Activated T-cell treated with anti-CD3 and anti-CD28 coated beads for 1 hour (primary cell): ENCODE measurements around the gene EFHB.
"Not testable (repeated sequence)": the region's sequence is repeated elsewhere in the genome, so short reads cannot be mapped to it uniquely, and the experiment has no call there.

Experiments
- DNase-seq: peaks from one replicate; pipeline ENCODE4 v3.0.0-alpha.2; 2020; ENCODE audit warnings: low read depth

The EFHB gene, protein sequence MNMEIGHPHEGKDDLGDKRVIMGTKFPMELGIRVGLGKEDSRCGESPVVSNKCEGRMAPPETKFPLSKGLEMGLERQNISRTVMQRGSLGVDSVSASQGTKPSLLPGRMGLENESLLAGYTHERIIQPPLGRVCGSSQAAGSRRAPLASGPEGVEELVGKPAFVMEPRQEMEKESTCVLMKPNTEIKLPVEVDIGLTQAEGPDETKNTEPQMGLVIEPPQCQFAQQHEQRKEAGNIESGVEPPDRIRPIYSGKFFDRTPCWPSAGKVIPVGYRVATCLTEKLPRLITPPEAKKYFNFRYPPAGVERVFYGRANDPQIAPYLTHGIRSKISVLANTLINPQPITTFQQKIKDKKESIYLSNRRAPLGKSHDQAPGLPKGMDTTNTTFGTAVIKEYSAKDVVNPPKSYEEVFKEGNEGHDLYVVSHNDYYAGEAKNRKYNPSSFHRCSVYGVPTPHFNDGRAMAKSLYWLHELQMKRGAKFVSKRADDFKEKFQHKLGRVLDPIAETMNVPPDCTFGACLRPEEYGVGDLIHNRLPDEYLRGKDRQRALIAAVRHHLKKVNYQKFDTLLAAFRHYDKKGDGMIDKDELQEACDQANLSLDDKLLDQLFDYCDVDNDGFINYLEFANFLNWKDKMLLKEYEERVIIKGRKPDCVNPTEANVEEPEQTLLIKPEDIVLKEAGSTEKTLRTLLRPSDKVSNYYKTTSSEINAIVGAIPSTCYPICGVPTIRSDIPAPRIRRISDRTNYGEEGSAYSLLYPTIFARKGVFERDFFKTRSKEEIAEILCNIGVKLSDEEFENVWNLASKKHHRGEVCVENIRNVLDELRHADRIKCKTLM

DNA sequence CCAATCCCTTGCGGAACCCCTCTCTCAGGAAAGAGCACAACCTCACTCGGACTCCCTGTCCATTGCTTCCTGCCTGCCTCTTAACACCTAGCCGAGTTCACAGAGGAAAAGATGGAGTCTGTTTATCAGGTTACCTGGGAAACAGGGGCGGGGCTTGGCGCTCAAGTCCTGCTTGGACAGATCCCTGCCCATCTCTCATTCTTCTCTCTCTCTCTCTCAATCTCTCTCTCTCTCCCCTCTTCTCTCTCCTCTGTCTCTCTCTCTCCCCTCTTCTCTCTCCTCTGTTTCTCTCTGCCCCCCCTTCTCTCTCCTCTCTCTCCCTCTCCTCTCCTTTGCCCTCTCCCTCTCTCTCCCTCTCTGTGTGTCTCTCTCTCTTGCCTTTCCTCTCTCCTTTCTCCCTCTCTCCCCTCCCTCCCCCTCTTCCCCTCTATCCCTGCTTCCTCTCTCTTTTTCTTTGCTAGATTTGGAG, at the start of gene EFHB:
Gene EFHB (minus strand): TSS at position 120 of the 469 bp plus-strand sequence. CDS start 199 bp downstream, outside the sequence.
- no peak for DNase-seq

DNA sequence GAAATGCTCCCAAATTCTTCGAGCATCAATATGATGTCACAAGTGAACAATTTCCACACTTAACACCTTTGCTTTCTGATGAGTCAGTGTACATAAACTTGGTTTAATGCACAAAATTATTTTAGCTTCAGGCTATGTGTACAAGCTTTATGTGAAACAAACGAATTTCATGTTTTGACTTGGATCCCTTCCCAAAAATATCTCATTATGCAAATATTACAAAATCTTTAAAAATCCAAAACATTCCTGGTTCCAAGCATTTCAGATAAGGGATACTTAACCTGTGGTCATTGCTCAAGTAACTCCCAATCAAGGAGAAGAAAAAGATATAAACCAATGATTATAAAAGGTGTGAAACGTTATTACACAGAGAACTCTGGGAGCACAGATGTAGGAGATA, 38.0 kb upstream of the EFHB start:
- no peak for DNase-seq

DNA sequence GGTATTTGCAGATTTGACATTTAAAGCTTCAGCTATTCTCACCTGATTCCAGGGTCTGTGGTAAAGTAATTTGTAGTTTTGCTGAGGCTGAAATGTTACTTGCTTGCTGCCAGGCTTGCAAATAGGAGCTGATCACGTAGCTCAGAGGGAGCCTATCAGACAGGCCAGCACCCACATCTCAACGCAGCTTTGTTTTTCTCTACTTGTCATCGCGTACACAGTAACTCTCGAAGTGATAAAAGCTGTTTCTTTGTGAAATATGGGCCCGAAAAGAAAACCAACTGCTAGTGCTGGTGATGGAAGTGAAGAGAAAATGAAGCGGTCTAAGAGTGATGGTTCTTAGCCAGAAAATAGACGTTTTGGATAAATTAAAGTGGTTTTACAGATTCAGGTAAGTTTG, 36.3 kb upstream of the EFHB start:
- no peak for DNase-seq

DNA sequence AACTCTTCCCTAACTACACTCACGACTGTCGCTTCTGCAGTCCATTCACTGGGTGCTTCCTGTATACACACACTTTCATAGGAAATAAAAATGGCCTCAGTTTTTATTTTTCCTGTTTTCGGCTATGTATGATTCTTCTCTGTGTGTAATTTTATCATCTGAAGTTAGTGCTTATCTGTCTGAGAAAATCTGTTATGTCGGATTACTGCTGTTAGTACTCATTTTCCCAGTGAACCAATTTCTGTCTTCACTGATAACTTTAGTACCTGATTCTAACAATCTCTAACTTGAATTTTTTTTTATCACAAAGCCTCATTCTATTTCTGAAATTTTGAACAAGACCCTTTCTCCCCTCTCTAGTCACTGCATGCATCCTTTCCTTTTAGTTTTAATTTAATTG, 33.8 kb upstream of the EFHB start:
- DNase-seq: no peak

DNA sequence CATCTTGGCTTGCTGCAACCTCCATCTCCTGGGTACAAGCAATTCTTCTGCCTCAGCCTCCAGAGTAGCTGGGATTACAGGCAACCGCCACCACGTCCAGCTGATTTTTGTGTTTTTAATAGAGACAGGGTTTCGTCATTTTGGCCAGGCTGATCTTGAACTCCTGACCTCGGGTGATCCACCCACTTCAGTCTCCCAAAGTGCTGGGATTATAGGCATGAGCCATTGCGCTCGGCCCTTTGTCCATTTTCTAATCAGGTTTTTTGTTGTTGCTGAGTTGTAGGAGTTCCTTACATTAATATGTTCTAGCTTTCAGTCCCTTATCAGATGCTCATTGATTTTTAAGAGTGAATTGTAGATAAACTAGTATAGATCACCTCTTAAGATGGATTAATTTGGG, 33.2 kb upstream of the EFHB start:
- DNase-seq: no peak

DNA sequence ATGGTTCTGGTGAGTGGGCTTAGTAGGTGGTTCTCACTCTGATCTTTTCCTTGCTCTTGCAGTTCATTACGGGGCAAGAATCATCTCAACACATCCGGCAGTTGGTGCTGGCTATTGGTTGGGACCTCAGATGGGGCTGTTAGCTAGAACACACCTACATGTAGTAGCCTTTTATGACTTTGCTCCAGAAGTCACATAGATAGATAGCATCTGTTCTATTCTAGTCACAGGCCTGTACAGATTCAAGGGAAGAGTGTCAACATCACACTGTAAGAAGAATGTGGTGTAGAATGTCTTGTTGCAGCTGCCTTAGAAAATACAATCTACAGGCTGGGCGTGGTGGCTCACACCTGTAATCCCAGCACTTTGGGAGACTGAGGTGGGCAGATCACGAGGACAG, 27.9 kb upstream of the EFHB start:
- DNase-seq: no peak

DNA sequence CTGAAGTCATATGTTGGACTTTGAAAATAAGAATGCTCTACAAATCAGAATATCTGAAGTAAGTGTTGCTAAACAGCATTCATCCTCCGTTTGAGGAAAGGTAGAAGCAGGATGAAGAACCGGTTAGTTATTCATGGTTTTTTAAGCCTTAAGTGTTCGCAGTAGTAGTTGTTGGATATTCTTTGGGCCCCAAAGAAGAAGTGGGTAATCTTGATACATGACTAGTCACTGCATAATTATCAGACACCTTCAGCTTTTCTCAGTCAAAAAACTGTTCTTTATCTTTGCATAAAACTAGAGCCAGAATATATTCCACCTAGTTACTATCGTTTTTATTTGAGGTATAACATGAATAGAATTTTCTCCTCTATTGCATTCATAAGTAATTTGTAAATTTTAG, 26.7 kb upstream of the EFHB start:
- DNase-seq: no peak

DNA sequence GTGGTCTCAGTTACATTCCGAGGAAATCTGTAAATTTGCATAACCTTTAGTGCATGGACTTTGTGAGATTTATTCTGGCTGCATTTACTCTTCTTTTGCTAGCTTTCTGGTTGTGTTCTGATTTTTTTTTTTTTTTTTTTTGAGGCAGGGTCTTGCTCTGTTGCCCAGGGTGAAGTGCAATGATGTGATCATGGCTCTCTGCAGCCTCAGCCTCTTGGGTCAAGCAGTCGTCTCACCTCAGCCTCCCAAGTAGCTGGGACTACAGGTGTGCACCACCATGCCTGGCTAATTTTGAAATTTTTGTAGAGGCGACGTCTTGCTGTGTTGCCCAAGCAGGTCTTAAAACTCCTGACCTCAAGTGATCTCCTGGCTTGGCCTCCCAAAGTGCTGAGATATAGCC, 25.5 kb upstream of the EFHB start:
- DNase-seq: no peak

DNA sequence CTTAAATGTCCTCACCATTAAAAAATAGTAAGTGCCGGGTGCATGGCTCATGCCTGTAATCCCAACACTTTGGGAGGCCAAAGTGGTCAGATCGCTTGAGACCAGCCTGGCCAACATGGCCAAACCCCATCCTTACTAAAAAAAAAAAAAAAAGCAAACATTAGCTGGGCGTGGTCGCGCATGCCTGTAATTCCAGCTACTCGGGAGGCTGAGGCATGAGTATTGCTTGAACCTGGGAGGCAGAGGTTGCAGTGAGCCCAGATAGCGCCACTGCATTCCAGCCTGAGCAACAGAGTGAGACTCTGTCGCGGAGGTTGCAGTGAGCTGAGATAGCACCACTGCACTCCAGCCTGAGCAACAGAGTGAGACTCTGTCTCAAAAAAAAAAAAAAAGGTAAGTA, 23.3 kb upstream of the EFHB start:
- not testable (repeated sequence) for DNase-seq

DNA sequence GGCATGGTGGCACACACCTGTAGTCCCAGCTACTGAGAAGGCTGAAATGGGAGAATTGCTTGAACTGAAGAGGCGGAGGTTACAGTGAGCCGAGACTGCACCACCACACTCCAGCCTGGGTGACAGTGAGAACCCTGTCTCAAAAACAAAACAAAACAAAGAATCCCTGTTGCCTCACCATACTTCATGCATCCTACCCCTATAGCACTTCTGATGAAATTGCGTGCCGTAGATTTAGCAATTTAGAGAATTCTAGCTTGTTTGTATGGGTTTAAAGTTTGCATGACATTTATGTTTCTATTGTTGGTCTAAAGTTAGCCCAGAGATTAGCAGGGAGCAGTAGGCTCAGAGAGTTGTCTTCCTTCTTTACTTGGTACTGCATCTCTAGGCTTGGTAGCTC, 20.7 kb upstream of the EFHB start:
- no peak for DNase-seq

DNA sequence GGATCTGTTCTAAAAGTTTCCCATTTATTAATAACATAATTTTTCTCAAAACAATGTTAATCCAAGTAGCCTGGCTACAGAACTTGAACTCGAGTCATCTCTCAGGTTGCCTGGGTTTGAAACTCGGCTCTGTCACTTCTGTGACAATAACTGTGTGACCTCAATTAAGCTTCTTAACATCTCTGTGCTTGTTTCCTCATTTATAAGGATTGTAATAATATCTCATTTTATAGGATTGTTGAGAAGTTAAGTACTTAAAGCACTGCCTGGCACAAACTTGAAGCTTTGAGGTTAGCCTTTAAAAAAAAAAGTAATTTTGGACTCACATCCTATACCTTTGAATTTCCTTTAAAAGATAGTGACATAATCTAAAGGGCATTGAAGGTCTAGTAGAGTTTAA, 16.3 kb upstream of the EFHB start:
- no peak for DNase-seq

DNA sequence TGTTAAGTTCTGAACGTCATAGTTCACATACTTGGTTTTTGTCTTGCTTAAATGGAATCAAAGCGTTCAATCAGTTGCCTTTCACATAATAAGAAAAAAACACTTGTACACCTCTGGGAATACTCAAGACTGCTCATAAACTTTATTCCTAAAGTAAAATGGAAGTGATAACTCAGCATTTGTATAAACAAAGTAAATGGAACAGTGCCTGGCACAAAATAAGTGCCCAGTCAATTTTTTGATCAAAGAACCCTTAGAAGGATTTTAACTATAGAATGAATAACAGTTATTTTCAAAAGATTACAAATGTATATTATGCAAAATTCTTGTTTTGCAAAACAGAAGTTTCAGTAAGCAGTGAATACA, 14.2 kb upstream of the EFHB start:
- DNase-seq: no peak

DNA sequence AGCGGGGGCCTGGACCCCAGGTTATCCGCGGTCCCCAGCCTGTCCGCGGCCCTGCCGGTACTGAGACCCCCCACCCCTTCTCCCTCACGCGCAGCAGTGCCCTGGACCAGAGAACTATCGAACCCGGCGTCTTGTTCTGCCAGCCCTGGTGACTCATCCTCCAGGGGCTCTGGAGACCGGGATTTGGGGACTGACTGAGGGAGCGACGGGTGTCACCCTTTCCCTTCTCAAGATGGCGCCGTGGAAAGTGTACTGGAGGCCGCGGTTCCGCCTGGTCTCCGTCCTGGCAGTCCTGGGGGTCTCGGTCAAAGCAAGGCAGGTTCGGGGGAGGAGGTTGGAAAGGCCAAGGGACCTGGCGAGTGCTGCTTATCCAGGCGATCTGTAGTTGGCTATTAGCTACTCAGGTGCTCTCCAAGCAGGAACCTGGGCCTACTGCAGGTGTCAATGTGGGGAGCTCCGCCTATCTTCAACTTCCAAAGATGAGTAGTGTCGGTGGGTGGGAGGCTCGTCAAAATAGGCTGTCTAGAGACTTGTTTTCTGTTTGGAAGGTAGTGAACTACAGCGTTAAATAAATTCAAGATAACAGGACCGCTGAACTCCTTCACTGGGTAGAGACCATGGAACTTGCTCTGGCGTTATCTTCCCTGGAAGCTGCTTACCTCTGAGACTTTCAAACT, 13.7 kb upstream of the EFHB start:
- DNase-seq: peak; percentile 26

DNA sequence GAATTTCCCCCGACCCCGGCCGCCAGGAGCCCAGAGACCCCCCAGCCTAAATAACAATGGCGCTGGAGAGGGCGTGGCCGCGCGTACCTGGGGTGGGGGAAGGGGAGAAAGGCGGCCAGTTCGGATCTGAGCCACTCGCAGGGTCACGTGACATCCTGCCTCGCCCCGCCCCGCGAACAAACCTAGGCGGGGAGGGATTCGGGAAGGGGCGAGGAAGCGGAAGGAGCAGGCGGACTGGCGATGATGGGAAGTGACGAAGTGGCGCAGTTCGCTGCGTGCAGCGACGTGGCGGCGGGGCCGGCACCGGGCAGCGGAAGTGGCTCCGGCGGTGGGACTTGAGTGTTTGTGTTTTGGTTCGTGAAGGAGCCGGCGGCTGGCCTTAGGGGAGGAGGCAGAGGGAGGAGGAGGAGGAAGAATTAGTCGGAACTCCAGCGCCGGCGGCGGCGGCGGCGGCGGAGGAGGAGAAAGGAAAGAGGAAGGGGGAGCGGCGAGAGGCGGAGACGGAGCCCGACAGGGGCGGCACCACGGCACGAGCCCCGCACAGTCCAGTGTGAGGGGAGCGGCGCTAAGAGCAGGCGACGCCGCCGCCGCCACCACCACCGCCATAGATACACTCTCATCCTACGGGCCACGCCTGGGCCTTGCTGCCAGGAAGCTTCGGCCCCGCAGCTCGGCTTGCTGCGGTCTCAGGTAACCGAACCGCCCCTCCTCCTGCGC, 13.0 kb upstream of the EFHB start, which contains the start of gene RAB5A:
Gene RAB5A (plus strand): TSS at position 266 of the 717 bp plus-strand sequence. CDS start 3,802 bp downstream, outside the sequence.
- peak; percentile 95 for DNase-seq

DNA sequence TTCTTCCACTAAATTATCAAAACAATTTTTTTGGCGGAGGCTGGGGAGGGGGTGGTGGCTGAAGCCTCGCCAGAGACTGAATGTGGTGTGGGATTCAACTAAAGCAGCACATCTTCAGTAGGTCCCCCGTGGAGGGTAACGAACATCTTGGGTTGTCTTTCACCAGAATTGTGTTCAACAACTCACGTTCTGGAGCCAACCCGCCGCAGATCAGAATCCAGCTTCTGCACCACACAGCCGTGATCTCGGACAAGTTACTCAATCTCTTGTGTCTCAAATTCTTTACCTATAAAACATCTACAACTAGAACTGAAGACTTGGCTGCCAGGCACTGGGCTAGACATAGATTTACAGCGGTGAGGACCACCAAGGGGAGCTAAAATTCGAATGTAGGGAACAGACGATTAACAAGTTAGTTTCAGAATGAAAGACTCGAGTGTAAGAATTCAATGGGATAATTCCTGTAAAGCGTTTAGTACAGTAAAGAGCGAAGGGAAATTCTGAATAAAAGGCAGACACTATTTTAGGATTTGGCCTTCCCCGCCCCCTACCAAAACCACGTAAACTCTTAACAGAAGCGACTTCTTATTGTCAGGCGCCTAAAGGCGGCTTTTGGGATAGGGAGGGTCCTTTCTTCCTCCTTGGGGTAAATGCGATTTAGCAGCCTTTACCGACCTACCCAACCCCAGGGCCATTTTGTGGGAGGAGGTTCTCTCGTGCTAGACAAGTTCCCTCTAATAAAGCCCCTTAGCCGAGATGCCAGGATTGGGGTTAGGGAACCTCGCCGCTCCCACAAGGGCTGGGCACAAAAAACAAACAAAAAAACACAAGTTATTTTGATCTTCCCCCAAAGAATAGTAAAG, 12.2 kb upstream of the EFHB start:
- no peak for DNase-seq

DNA sequence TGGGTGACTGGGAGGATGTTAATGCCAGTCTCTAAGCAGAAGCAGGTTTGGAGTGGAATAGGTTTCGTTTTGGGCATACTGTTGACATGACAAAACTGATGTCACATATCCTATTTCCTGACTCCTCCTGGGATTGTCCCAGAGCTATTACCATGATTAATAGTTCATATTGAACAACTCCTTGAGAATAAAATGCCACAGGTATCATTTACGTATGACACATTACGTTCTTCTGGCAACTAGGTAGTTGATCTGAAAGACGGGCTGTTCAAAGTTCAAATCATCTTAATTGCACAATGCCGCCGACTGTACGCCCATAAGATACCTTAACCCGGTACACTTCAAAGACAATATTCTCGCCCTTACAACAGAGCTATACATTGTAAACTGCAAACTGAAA, 11.5 kb upstream of the EFHB start:
- DNase-seq: no peak

DNA sequence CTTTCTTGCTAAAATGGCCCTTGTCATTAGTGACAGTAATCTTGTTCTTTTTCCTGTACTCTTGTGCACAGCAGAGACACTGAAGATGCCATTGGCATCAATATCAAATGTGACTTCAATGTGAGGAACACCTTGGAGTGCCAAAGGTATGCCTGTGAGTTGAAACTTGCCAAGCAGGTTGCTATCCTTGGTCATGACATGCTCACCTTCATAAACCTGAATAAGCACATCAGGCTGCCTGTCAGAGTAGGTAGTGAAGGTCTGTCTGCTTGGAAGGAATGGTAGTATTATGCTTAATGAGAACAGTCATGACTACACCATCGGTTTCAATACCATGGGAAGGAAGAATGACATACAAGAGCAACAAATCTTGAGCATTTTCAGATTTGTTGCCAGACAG, 6.6 kb upstream of the EFHB start:
- DNase-seq: no peak

DNA sequence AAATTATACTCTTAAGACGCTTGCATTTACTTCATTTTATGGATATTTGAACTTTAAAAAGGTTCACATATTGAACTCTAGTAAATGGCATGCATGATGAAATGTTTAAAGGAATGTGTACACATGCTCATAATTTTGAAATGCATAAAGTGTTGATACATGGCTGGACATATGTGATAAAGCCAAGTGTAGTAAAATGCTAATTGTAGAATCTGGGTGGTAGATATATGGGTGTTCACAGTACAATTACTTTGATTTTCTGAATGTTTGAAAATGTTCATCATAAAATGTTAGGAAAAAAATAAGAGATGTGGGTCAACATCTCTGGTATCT, 4.2 kb upstream of the EFHB start:
- no peak for DNase-seq

DNA sequence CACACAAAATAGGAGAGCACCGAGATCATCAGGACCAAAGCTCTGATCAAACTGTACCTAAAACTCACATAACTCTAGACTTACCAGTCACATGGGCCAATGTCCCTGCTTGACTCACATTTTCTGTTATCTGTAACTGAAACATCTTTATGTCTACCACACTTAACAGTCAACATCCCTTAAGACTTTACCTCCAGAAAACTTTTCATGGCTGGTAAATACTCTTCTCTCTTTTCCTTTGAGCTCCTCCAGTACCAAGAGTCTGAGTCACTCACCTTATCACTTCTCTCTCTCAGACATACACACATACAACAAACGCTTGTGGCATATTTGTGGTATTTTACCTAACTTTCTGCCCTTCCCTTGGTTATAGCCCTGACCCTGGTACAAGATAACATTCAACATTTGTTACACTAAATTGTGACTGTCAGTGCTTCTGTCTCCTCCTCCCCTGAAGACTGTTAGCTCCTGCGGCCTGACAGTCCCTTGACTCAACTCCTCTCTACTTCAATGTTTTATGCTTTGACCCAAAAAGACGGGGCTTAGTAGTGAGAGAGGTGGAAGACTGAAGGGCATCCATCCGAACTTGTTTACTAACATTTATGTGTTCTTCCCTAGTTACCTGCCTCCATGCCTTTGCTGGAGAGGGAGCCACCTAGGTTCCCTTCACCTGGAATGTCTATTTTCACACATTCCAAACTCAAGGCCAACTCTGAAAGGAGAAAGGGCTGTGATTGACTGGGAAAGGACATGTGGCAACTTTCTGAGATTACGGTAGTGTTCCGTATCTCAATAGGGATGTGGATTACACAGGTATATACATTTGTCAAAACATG, 3.7 kb upstream of the EFHB start:
- no peak for DNase-seq

DNA sequence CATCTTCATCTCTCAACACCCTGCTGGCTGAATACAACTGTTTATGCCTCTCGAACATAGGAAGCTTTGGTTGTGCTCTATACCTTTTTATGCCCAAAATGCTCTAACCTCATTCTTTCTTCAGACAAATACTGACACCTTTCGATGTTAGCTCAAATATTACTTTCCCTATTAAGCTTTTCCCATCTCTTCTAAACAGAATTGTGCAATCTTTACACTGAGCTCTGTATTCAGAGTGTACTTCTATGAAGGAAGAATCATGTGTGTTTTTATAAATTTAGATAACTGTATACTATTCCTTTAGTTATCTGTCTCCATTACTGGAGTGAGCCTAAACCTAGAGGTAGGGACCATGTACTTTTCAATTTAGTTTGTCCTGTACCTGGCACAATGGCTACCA, 1.6 kb downstream of the EFHB start:
- DNase-seq: no peak
